HG02943 (cell line): ENCODE results near the gene RFTN2.
"Not testable (repeated sequence)": the region's sequence is repeated elsewhere in the genome, so short reads cannot be mapped to it uniquely, and the experiment has no call there.

Source experiments
- ATAC-seq: cut with Tn5 transposase; IDR thresholded peaks from one replicate; pipeline ENCODE4 v1.9.1; 2021; ENCODE audit warnings: mild to moderate bottlenecking, low read depth, moderate library complexity; ENCODE audit not compliant: unreplicated experiment

Gene RFTN2

DNA sequence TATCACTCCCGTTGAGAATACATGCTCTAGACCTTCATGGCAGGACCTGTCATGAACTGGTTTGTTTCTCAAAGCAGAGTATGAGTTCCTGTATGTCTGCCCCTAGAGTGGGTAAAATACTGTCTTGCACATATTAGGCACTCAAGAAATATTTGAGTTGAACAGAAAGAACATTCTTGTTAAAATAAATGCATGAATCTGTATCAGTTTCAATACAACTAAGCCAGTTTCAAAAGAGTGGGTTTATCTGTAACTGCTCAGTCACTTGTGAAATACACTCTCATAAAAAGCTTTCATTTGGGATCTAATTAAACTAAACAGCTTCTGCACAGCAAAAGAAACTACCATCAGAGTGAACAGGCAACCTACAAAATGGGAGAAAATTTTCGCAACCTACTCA is 69.2 kb downstream of the RFTN2 start:
- peak; percentile 77 for ATAC-seq

DNA sequence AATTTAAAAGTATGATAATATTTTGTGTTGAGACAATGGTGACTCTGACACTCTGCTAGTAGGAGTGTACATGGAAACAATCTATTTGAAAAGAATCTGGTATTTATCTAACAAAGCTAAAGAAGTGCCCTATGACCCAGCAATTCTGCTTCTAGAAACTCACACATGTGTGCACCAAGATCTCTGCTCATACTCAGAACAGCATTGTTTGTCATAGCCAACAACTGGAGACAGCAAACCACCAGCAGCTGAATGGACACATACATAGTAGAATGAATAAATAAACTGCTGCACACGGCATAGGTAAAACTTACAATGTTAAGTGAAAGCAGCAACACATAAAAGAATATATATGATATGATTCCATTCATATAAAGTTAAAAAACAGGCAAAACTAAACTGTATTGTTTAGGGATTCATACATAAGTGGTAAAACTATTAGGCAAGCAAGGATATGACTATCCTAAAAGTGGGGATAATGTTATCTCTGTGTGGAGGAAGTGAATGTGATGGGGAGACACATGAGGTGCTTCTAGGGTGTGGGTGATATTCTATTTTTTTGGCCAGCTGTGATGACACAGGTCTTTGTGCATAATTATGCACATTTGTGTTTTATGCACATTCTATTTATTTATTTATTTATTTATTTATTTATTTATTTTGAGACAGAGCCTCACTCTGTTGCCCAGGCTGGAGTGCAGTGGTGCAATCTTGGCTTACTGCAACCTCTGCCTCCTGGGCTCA is 71.1 kb downstream of the RFTN2 start:
- no peak for ATAC-seq

DNA sequence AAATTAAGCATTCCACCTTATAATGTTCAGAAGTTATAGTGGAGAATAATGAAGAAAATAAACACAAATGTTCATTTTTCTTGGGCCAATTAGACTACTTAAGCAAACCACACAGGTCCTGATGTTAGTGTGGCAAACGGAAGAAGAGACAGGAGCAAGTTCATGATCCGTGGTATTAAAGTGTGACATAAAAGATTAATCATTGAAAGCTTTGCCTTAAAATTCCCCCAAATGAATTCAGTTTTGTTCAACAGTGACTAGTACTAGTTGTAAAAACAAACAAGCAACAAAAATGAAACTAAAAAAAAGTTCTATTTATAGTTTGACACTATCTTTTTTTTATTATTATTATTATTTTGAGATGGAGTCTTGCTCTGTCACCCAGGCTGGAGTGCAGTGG is 73.7 kb downstream of the RFTN2 start:
- ATAC-seq, result no peak

DNA sequence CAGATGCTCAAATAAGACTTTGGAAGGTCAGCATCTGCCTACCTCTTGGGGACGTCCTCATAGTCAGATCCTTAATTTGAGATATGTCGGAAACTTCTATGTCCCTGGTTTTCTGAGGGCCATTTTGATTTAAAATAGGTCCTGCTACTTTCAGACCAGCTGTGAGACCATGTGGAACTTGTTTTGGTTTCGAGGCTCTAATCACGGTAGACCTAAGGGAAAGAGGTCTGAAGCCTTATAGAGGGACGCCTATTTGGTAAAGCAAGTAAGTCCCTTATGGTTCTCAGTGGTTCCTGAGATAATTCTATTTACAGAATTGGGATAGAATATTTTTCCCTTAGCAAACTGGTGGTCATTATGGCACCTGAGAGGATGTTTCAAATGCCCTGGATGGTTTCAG is 75.1 kb downstream of the RFTN2 start:
- no peak for ATAC-seq

DNA sequence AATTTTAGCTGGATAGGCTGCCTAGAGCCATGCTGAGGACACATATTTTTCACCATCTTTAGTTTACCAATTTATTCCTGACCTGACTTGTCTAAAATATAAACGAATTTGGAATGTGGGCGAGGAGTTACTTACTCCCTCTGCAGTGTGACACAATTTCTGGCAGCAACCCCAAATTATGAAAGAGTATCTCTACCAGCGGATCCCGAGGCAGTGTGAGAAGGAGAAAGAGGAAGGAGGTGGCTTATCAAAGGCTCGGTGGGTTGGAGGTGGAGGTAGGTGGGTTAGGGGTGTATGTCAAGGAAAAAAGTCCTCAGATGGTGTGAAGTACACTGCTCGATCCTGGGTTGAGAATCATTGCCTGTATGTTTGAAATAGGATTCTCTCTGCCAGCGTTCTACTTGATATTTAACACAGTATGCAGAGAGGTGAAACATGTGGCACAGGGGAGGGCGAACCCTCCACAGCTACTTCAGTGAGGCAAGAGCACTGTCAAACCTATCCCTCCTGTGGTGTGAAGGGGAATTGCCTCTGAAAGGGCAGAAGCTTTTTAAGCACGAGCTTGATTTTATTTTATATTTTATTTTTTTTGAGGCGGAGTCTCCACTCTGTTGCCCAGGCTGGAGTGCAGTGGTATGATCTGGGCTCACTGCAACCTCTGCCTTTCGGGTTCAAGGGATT is 76.0 kb downstream of the RFTN2 start:
- no peak for ATAC-seq

DNA sequence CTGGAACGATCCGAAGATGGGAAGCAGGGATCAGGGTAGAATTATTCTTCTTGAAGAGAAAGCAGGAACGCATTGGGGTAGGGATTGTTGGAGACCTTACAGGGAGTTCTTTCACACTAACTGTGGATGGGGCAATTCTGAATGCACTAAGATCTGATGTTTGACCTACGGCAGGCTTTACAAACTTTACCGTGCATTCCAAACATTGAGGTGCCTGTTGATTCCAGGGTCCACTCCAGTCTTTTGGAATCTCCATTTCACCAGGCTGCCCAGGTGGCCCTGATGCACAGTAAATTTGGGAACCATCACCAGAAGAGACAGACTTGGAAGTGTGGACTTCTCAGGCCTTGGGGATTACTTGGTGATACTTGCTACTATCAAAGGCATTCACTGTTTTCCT is 76.9 kb downstream of the RFTN2 start:
- no peak for ATAC-seq

DNA sequence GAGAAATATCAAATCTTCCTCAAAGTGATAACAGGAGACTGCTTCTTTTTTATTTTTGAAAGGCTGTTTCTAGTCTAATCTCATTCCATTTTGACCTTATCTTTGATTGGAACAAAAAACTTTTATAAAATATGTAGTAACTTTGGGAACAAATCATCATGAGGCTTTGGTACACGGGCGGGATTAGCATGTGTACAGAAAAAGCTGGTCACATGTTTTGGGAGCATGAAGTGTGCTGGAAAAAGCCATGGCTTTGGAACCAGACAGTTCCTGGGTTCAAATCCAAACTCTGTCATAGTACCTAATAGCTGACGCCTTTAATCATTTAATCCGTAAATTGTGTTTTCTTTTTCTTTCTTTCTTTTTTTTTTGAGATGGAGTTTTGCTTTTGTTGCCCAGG is 78.2 kb downstream of the RFTN2 start:
- ATAC-seq, result no peak

DNA sequence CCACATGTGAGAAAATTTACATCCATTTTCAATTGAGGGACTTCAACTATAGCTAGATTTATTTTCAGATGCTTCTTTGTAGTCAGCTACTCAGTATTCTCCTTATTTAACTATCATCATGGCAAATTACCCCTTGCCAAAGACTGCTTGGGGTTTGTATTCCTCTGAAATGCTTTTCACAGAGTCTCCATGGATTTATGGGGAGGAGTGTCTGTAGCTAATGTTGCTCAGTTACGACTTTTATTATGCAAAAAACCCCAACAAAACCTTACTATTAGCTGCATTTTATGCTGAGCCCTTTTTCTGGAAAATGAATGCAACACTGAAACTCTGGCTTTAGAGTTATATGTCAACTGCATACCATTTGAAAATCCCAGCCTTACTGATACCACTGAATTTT is 78.6 kb downstream of the RFTN2 start:
- ATAC-seq, result no peak

DNA sequence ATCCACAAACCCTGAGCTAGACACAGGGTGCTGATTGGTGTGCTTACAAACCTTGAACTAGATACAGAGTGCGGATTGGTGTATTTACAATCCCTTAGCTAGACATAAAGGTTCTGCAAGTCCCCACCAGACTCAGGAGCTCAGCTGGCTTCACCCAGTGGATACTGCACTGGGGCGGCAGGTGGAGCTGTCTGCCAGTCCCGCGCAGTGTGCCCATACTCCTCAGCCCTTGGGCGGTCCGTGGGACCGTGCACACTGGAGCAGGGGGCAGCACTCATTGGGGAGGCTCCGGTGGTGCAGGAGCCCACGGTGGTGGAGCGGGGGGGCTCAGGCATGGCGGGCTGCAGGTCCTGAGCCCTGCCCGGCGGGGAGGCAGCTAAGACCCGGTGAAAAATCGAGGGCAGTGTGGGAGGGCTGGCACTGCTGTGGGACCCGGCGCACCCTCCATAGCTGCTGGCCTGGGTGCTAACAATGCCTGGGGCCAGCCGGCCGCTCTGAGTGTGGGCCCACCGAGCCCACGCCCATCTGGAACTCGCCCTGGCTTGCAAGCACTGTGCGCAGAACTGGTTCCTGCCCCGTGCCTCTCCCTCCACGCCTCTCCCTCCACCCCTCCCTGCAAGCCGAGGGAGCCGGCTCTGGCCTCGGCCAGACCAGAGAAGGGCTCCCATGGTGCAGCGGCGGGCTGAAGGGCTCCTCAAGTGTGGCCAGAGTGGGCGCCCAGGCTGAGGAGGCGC is 83.9 kb downstream of the RFTN2 start:
- no peak for ATAC-seq

DNA sequence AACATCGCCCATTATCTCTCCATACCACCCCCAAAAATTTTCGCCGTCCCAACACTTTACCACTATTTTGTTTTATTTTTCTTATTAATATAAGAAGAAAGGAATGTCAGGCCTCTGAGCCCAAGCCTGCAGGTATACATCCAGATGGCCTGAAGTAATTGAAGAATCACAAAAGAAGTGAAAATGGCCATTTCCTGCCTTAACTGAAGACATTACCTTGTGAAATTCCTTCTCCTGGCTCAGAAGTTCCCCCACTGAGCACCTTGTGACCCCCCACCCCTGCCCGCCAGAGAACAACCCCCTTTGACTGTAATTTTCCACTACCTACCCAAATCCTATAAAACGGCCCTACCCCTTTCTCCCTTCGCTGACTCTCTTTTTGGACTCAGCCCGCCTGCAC is 88.1 kb downstream of the RFTN2 start:
- ATAC-seq, result not testable (repeated sequence)

DNA sequence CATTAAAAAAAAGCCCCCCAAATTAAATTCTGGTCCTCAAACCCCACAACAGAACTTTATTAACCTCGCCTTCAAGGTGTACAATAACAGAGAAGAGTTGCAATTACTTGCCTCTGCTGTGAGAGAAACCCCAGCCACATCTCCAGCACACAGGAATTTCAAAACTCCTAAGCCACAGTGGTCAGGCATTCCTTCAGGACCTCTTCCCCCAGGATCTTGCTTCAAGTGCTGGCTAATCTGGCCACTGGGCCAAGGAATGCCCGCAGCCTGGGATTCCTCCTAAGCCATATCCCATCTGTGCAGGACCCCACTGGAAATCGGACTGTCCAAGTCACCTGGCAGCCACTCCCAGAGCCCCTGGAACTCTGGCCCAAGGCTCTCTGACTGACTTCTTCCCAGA is 95.2 kb downstream of the RFTN2 start:
- ATAC-seq, result not testable (repeated sequence)

DNA sequence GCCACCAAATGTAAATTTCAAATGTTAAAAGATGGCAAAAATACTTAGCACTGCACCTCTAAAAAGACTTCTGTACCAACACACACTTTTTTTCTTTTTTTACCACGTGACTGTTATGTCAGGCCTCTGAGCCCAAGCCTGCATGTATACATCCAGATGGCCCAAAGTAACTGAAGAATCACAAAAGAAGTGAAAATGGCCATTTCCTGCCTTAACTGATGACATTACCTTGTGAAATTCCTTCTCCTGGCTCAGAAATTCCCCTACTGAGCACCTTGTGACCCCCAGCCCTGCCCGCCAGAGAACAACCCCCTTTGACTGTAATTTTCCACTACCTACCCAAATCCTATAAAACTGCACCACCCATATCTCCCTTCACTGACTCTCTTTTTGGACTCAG is 97.1 kb downstream of the RFTN2 start:
- ATAC-seq, result not testable (repeated sequence)

DNA sequence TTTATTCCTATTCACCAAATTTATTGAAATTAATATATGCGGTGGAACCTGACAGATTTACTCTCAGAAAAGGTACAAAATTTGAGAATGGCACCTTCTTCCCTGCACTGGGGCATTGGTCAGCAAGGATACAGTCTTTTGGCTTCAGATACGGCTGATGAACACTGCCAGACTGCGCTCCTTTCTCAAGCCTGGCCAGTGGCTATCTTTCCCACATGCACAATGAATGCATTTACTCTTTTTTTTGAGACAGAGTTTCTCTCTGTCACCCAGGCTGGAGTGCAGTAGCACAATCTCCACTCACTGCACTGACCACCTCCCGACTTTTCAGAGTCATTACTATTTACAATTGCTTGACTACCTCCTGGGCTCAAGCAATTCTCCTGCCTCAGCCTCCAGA is 97.9 kb downstream of the RFTN2 start:
- ATAC-seq, result no peak

DNA sequence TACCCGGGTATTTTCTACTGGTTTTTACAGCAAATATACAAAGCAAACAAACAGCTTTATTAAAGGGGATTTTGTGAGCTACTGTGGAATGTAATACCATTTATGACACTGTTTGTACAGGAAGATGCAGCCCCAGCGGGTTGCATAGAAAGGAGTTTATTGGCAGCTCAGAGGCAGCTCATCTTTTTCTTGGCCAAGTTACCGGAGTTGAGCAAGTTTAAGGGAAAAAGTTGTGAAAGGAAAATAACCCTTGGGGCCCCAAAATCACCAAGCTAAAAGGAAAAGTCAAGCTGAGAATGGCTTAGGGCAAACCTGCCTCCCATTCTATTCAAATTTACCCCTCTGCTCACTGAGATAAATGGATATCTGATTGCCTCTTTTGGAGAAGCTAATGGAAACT is 98.8 kb downstream of the RFTN2 start:
- ATAC-seq, result no peak

DNA sequence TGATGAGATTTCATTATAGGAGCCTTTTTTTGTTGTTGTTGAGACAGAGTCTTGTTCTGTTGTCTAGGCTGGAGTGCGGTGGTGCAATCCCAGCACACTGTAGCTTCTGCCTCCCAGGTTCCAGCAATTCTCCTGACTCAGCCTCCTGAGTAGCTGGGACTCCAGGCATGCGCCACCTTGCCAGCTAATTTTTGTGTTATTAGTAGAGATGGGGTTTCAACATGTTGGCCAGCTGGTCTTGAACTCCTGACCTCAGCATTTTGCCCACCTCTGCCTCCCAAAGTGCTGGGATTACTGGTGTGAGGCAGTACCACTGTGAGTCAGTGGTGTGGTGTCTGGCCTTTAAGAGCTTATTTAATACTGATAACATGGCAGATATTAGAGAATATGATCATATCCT is 99.4 kb downstream of the RFTN2 start:
- no peak for ATAC-seq

DNA sequence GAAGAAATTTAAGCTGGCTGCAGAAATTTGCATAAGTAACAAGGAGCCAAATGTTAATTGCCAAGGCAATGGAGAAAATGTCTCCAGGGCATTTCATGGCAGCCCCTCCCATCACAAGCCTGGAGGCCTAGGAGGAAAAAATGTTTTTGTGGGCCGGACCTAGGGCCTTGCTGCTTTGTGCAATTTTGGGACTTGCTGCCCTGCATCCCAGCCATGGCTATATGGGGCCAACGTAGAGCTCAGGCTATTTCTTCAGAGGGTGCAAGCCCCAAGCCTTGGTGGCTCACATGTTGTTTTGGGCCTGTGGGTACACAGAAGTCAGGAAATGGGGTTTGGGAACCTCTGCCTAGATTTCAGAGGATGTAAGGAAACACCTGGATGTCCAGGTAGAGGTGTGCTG is 101.8 kb downstream of the RFTN2 start:
- no peak for ATAC-seq

DNA sequence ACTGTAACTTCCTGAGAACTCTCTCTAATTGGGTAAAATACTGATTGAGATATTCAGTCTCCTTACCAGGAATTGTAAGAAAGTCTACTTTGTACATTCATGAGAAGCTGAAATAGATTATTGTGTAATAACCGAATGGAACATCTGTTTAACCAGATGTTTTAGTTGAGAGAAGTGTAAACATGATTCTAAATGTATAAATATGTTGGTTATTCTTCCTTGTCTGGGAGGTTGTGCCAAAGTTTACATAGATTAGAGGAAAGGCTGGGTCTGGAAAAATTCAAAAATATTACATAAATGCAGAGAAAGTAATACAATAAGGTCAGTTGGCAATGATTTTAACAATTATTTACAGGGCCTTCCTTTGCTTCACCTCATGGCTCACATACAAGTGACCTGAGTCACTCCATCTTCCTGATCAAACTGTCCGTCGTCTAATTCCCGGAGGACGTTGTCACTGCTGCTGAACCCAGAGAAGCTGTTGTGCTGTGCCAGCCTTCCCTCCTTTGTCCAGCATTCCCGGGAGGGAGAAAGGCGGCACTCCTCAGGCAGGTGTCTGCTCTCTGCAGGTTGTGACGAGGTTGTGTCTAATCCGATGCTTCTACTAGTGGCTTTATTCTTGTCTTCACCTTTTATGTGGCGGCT is 103.6 kb downstream of the RFTN2 start:
- ATAC-seq, result no peak

DNA sequence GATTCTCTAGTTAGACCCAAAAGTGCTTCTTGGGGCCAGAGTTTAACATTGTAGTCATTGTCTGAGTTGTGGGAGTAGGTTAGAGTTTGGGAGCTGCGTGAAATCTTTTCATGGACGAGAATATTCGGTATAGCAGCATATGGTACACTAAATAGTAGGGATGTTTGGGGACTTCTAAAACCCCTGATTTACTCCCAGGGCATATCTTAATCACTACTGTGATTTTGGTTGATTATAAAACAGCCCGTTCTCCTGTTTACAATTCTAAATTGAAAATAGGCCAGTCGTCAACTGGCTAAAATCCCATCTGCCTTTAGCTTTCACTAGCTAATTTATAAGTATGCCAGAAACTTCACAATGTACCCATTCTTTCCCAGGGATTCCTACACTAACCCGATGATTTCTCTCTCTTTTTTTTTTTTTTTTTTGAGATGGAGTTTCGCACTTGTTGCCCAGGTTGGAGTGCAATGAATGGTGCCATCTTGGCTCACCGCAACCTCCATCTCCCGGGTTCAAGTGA is 115.2 kb downstream of the RFTN2 start:
- ATAC-seq, result no peak

DNA sequence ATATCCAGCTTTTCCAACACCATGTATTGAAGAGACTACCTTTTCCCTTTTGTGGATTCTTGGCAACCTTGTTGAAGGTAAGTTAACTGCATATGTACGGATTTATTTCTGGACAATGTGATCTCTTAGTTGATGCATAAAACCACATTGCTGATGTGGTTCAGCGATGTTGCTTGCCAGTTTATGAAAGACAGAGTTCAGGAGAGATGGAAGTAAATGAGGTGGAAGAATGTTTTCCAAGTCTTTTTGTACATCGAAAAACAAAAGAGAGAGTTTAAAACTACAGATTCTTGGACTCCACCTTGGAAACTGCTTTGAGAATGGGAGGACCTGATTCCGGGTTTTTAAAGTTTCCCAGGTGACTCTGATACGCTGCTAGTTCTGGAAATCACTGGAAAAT is 115.7 kb downstream of the RFTN2 start:
- no peak for ATAC-seq

DNA sequence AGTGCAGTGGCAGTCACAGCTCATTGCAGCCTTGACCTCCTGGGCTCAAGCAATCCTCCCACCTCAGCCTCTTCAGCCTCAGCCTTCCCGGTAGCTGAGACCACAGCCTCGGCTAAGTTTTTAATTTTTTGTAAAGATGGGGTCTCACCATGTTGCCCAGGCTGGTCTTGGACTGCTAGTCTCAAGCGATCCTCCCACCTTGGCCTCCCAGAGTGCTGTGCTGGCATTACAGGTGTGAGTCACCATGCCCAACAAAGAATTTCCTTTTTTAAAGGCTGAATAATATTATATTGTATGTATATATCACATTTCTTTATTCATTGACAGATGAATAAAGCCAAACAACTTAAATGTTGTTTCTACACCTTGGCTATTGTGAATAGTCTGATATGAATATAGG is 117.0 kb downstream of the RFTN2 start:
- ATAC-seq, result no peak

DNA sequence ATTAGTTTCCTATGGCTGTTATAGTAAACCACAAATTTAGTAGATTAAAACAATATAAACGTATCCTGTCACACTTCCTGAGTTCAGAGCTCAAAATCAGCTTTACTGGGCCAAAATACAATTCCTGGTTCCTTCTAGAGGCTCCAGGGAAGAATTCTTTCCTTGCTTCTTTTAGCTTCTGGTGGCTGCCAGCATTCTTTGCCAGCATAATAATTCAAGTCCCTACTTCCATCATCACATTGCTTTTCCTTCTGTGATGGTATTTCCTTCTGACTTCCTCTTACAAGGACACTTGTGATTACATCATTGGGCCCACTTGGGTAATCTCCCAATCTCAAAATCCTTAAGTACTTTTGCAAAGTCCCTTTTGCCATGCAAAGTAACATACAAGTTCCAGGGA is 118.9 kb downstream of the RFTN2 start:
- ATAC-seq, result no peak
